Measurements from ENCODE around the gene IFI16. TPM values are rescaled to one million over a fixed set of nuclear protein-coding genes. Genes with fewer than 3 reads are reported as not detected.
"Not testable (repeated sequence)": the region's sequence is repeated elsewhere in the genome, so short reads cannot be mapped to it uniquely, and the experiment has no call there.

The IFI16 gene
- total RNA-seq, 1 donor from 2014 or later = 232 TPM

- Mint-ChIP-seq H3K4me1 (ENCODE audit: low read depth) (peaks cover 38% of the 10 kb centered on the region), H3K4me3 (no peak overlapping the region), H3K36me3 (ENCODE audit: low read depth) (peaks cover 29% of the 10 kb centered on the region), H3K27me3 (ENCODE audit: insufficient read depth) (no peaks in the 10 kb centered on the region), H3K27ac (no peak overlapping the region), H3K9me3 (peaks cover 26% of the 10 kb centered on the region)
- intact Hi-C loops (cut with micrococcal nuclease) = loop anchor here (5.0 to 10.0 kb wide), 2 partner anchors 282 to 665 kb away; partner anchors contain the start of gene CD1B
- no peak for DNase-seq (ENCODE audit: low spot score)
Measured at GRCh38 chr1:158996998-158997397, 12.7 kb upstream of the IFI16 start.

- Mint-ChIP-seq H3K4me3 (no peak overlapping the region), H3K4me1 (ENCODE audit: low read depth) (peaks cover 38% of the 10 kb centered on the region), H3K27me3 (ENCODE audit: insufficient read depth) (no peaks in the 10 kb centered on the region), H3K36me3 (ENCODE audit: low read depth) (peaks cover 20% of the 10 kb centered on the region), H3K9me3 (peaks cover 15% of the 10 kb centered on the region), H3K27ac (no peak overlapping the region)
- intact Hi-C loops (cut with micrococcal nuclease) = loop anchor here (1.0 to 10.0 kb wide), 7 partner anchors 74 to 795 kb away; partner anchors contain the start of gene CD1B
- no peak for DNase-seq (ENCODE audit: low spot score)
Measured at GRCh38 chr1:158998037-158998780, 11.5 kb upstream of the IFI16 start.

- Mint-ChIP-seq H3K9me3 (peaks cover 11% of the 10 kb centered on the region), H3K27ac (no peak overlapping the region), H3K36me3 (ENCODE audit: low read depth) (peaks cover 17% of the 10 kb centered on the region), H3K4me1 (ENCODE audit: low read depth) (peaks cover 38% of the 10 kb centered on the region), H3K27me3 (ENCODE audit: insufficient read depth) (no peaks in the 10 kb centered on the region), H3K4me3 (no peak overlapping the region)
- DNase-seq (ENCODE audit: low spot score) = peak; percentile 40
- intact Hi-C loops (cut with micrococcal nuclease) = loop anchor here (1.0 to 10.0 kb wide), 7 partner anchors 74 to 795 kb away; partner anchors contain the start of gene CD1B
Measured at GRCh38 chr1:158998781-158999161, 10.9 kb upstream of the IFI16 start.

GRCh38 chr1:158999316-159000069, 10.2 kb upstream of the IFI16 start:
- no peak for DNase-seq (ENCODE audit: low spot score)
- Mint-ChIP-seq H3K9me3 (peaks cover 8% of the 10 kb centered on the region), H3K27me3 (ENCODE audit: insufficient read depth) (no peaks in the 10 kb centered on the region), H3K27ac (no peak overlapping the region), H3K4me1 (ENCODE audit: low read depth) (peaks cover 39% of the 10 kb centered on the region), H3K36me3 (ENCODE audit: low read depth) (peaks cover 14% of the 10 kb centered on the region), H3K4me3 (no peak overlapping the region)
- intact Hi-C loops (cut with micrococcal nuclease) = loop anchor here (5.0 to 10.0 kb wide), 2 partner anchors 285 to 667 kb away; partner anchors contain the start of gene CD1B

GRCh38 chr1:159000070-159000409, 9.7 kb upstream of the IFI16 start:
- H3K4me1 Mint-ChIP-seq (ENCODE audit: low read depth) = peaks cover 45% of the 10 kb centered on the region
- intact Hi-C loops (cut with micrococcal nuclease) = no loop called here
- no peak overlapping the region for H3K27ac Mint-ChIP-seq
- H3K4me3 Mint-ChIP-seq = no peak overlapping the region
- H3K27me3 Mint-ChIP-seq (ENCODE audit: insufficient read depth) = no peaks in the 10 kb centered on the region
- peaks cover 12% of the 10 kb centered on the region for H3K36me3 Mint-ChIP-seq (ENCODE audit: low read depth)
- peaks cover 3% of the 10 kb centered on the region for H3K9me3 Mint-ChIP-seq
- no peak for DNase-seq (ENCODE audit: low spot score)

- Mint-ChIP-seq H3K27ac (no peak overlapping the region), H3K9me3 (no peaks in the 10 kb centered on the region), H3K4me1 (ENCODE audit: low read depth) (peaks cover 47% of the 10 kb centered on the region), H3K4me3 (no peak overlapping the region), H3K27me3 (ENCODE audit: insufficient read depth) (no peaks in the 10 kb centered on the region), H3K36me3 (ENCODE audit: low read depth) (peaks cover 12% of the 10 kb centered on the region)
- no peak for DNase-seq (ENCODE audit: low spot score)
- intact Hi-C loops (cut with micrococcal nuclease) = no loop called here
Measured at GRCh38 chr1:159000625-159001024, 9.1 kb upstream of the IFI16 start.

- no peak overlapping the region for H3K4me3 Mint-ChIP-seq
- peaks cover 8% of the 10 kb centered on the region for H3K9me3 Mint-ChIP-seq
- DNase-seq (ENCODE audit: low spot score) = no peak
- H3K36me3 Mint-ChIP-seq (ENCODE audit: low read depth) = peaks cover 17% of the 10 kb centered on the region
- peaks cover 55% of the 10 kb centered on the region for H3K4me1 Mint-ChIP-seq (ENCODE audit: low read depth)
- intact Hi-C loops (cut with micrococcal nuclease) = no loop called here
- H3K27ac Mint-ChIP-seq = peak overlapping the region; percentile 69
- no peaks in the 10 kb centered on the region for H3K27me3 Mint-ChIP-seq (ENCODE audit: insufficient read depth)
Measured at GRCh38 chr1:159005161-159005560, 4.5 kb upstream of the IFI16 start.

GRCh38 chr1:159005676-159006075, 4.0 kb upstream of the IFI16 start:
- H3K36me3 Mint-ChIP-seq (ENCODE audit: low read depth) = peaks cover 19% of the 10 kb centered on the region
- peak overlapping the region; percentile 69 for H3K27ac Mint-ChIP-seq
- peaks cover 51% of the 10 kb centered on the region for H3K4me1 Mint-ChIP-seq (ENCODE audit: low read depth)
- no peak for DNase-seq (ENCODE audit: low spot score)
- intact Hi-C loops (cut with micrococcal nuclease) = no loop called here
- H3K9me3 Mint-ChIP-seq = peaks cover 8% of the 10 kb centered on the region
- no peak overlapping the region for H3K4me3 Mint-ChIP-seq
- no peaks in the 10 kb centered on the region for H3K27me3 Mint-ChIP-seq (ENCODE audit: insufficient read depth)

GRCh38 chr1:159006210-159006807, 3.4 kb upstream of the IFI16 start:
- H3K9me3 Mint-ChIP-seq = not testable (repeated sequence)

GRCh38 chr1:159007726-159008125, 2.0 kb upstream of the IFI16 start:
- Mint-ChIP-seq H3K27me3 (ENCODE audit: insufficient read depth) (no peaks in the 10 kb centered on the region), H3K4me3 (peak overlapping the region; percentile 23), H3K27ac (peak overlapping the region; percentile 77), H3K9me3 (peaks cover 8% of the 10 kb centered on the region), H3K4me1 (ENCODE audit: low read depth) (peaks cover 53% of the 10 kb centered on the region), H3K36me3 (ENCODE audit: low read depth) (peaks cover 29% of the 10 kb centered on the region)
- intact Hi-C loops (cut with micrococcal nuclease) = loop anchor here (2.0 kb wide), 2 partner anchors 77 to 721 kb away; partner anchors contain the start of gene PYHIN1
- no peak for DNase-seq (ENCODE audit: low spot score)

More at GRCh38 chr1:159006210-159006807, 3.4 kb upstream of the IFI16 start:
- Mint-ChIP-seq H3K4me1 (ENCODE audit: low read depth) (peaks cover 48% of the 10 kb centered on the region), H3K27ac (peak overlapping the region; percentile 21), H3K36me3 (ENCODE audit: low read depth) (peaks cover 19% of the 10 kb centered on the region)
- intact Hi-C loops (cut with micrococcal nuclease); H3K4me3 Mint-ChIP-seq; DNase-seq (ENCODE audit: low spot score); H3K27me3 Mint-ChIP-seq (ENCODE audit: insufficient read depth): not testable (repeated sequence)

- Mint-ChIP-seq H3K36me3 (ENCODE audit: low read depth) (peaks cover 35% of the 10 kb centered on the region), H3K27me3 (ENCODE audit: insufficient read depth) (no peaks in the 10 kb centered on the region), H3K4me1 (ENCODE audit: low read depth) (peaks cover 57% of the 10 kb centered on the region), H3K27ac (peak overlapping the region; percentile 95), H3K9me3 (peaks cover 8% of the 10 kb centered on the region), H3K4me3 (peak overlapping the region; percentile 91)
- peak; percentile 61 for DNase-seq (ENCODE audit: low spot score)
- intact Hi-C loops (cut with micrococcal nuclease) = loop anchor here (1.0 to 2.0 kb wide), 7 partner anchors 9 to 722 kb away; partner anchors contain the start of gene PYHIN1
Measured at GRCh38 chr1:159008744-159009188, 941 bp upstream of the IFI16 start.

- H3K9me3 Mint-ChIP-seq = peaks cover 8% of the 10 kb centered on the region
- no peaks in the 10 kb centered on the region for H3K27me3 Mint-ChIP-seq (ENCODE audit: insufficient read depth)
- H3K27ac Mint-ChIP-seq = peak overlapping the region; percentile 95
- no peak for DNase-seq (ENCODE audit: low spot score)
- H3K4me3 Mint-ChIP-seq = peak overlapping the region; percentile 91
- peaks cover 40% of the 10 kb centered on the region for H3K36me3 Mint-ChIP-seq (ENCODE audit: low read depth)
- intact Hi-C loops (cut with micrococcal nuclease) = loop anchor here (1.0 to 2.0 kb wide), 7 partner anchors 8 to 722 kb away; partner anchors contain the start of gene PYHIN1
- H3K4me1 Mint-ChIP-seq (ENCODE audit: low read depth) = peaks cover 62% of the 10 kb centered on the region
Measured at GRCh38 chr1:159009287-159009686, 420 bp upstream of the IFI16 start.
